Upper lobe of left lung (tissue), 4 donors: ENCODE data around the gene RIPOR2.

Experiments used
- CTCF ChIP-seq, 6 experiments: fragments of 450-650 bp in 4 of 6; fragments of 200-600 bp in 2 of 6; sonication (generic) in 2 of 6; IDR thresholded peaks; one replicate each; pipeline ENCODE4 v1.5.1; 2016 to 2019; ENCODE audit warnings: antibody characterized with exemption in 6 of 6
- EP300 ChIP-seq, 4 donors: sonication (generic); formaldehyde crosslinking; IDR thresholded peaks; one replicate each; pipeline ENCODE4 v1.5.1; 2017; ENCODE audit warnings: antibody characterized with exemption in 4 of 4, control low read depth in 2 of 4
- POLR2A ChIP-seq, 4 donors: fragments of 450-650 bp; IDR thresholded peaks; one replicate each; pipeline ENCODE4 v1.5.1; 2016 to 2017; ENCODE audit warnings: antibody characterized with exemption in 4 of 4, mild to moderate bottlenecking in 2 of 4
- POLR2AphosphoS5 ChIP-seq, 2 donors: sonication (generic); formaldehyde crosslinking; IDR thresholded peaks; one replicate each; pipeline ENCODE4 v1.5.1; 2017; ENCODE audit warnings: antibody characterized with exemption in 2 of 2

DNA sequence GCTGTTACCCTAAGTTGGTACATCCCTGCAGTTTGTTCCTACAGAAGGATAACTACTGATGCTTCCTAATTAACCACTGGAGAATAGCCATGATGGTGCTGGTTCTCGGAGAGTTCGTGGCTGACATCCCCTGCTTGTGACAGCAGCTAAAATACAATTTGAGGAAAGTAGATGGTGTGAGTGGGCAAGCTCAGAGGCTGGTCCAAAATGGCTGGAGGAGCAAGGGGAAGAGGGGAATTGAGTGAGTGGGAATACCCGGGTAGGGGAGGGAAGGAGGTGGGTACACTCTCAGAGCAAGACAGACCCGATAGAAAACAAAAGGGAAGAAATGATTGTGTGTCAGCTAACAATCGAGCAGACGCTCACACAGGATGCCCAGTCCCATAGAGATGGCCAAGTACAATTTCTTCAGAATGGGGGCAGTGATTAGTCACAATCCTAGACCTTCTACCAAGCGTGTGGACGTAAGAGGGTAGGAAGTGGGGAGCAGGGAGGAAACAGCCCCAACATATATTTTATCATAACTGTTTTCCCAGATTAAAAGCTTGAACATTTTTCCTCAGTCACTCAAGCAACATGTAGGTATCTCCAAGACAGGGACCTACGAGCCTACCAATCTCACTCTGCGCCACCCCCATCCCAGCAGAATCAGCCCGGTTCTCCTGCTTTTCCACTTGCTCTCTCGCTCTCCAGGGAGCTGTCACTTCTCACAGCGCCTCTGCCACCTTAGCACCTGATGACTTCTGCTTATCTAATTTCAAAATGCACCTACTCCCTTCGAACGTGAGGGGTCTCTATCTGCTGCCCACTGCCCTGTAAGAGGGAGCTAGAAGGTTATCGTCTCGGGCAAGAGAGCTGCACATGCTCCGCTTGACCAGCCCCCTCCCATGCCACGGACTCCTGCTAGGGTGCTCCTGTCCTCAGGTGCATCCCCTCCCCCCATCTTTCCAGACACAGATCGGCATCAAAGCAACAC, 26.2 kb downstream of the RIPOR2 start:
- TF ChIP-seq POLR2AphosphoS5 (IDR thresholded peaks at IDR 0.05) (no peak), CTCF (IDR thresholded peaks at IDR 0.05) (no peak), POLR2A (IDR thresholded peaks at IDR 0.05) (no peak), EP300 (IDR thresholded peaks at IDR 0.05) (no peak)
